ENCODE measurements around the gene RIOK3.
A peak's percentile ranks its signal among the peaks of the same experiment; 100 is the strongest.
"Not testable (repeated sequence)": the region's sequence is repeated elsewhere in the genome, so short reads cannot be mapped to it uniquely, and the experiment has no call there.

The RIOK3 gene

DNA sequence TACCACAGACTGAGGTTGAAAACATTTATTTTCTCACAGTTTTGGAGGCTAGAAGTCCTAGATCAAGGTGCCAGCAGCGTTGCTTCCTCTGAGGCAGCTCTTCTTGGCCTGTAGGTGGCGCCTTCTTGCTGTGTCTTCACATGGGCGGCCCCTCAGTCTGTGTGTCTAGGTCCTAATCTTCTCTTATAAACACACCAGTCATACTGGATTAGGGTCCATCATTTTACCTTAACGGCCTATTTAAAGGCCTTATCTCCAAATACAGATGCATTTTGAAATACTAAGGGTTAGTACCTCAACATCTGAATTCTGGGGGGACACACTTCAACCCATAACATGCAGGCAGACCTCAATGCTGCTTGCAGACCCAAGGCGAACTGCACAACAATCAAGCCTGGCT is 45.8 kb downstream of the RIOK3 start:
- DNase-seq = peak; percentile 20

DNA sequence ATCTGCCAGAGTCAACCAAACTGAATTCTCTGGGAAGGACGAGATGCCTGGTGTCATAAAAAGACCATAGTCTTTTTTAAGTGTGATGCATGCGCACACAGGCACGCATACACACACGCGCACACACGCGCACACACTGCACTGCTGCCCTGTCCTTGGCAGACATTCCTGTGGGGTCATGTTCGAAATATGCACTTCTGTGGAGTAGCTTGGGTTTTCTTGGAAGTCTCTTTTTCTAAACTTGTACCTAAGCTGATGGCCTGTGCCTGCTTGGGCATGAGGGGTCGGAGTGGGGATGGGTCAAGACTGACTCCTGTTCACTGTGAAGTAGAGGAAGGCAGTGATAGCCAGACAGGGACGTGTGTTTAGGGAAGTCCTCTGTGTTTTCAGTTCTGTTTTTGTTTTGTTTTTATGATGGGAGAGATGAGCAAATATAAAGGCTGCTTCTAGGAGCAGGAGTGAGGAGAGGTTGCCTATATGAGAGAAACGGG is 46.2 kb downstream of the RIOK3 start:
- DNase-seq = no peak

DNA sequence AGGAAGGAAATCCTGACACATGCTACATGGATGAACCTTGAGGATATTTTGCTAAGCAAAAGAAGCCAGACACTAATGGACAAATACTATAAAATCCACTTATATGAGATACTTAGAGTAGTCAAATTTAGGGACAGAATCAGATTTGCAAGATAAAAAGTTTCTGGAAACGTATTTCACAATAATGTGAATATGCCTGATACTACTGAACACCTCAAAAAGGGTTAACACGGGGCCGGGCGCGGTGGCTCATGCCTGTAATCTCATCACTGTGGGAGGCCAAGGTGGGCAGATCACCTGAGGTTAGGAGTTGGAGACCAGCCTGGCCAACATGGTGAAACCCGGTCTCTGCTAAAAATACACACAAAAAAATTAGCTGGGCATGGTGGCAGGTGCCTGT is 48.5 kb downstream of the RIOK3 start:
- DNase-seq = no peak

DNA sequence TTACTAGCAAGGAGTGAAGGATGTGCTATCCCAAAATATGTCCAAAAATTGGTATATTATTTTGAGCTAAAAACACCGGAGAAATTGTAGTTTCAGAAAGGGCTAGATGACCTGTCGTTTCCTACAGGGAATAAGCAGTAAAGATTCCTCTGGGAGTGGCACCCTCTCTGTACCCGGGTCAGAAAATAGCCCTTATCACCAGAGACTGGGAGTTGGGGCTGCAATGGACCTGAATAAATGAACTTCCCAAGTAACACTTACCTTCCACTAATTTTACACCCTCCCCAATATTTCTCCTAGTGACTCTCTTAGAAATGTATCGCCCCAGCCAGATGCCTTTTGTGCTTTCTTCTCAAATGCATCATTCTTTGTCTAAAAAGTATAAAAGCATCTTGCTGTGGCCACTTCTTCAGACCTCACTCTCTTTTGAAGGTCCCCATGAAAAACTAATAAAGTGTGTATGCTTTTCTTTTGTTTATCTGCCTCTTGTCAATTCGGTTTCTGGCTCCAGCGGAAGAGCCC is 49.5 kb downstream of the RIOK3 start:
- DNase-seq = no peak

DNA sequence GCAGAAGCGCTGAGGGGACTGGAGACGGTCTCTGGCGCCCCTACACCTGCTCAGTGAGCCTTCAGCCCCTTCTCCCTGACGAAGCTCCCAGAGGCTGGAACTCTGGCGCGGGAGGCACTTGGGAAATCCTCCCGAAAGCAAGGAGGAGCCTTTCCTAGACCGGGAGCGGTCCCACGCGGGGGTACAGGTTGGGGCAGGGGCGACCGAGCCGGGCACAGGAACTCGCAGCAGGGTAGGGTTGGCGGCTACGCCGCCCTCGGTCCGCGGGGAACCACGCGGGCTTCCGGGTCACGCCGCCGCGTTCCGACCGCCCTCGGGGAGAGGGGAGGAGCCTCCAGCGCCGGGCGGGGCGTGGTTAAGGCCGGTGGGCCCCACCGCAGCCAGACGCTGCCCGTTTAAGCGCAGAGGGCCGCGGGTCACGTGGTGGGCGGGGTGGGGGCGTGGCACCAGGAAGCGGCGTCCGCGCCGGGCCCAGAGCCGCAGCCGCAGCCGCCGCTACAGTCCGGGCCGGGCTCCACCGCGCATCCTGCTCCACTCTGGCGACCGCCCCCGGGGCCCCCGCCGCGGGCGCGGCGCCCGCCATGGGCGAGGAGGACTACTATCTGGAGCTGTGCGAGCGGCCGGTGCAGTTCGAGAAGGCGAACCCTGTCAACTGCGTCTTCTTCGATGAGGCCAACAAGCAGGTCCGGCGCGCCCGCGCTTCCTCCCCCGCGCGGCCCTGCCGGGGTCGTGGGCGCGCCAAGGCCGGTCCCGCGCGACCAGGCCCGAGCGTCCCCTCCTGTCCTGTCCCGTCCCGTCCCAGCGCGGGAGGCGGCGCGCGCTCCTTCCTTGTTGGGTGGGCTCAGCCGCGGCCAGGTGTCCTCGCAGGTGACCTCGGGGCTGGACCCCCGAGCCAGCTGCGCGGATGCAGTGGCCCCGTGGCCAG is 50.2 kb downstream of the RIOK3 start, which contains the start of gene RMC1:
Gene RMC1, plus strand, starts transcription at position 474 of the 925 bp plus-strand sequence. Its CDS starts 108 bp downstream, at position 582.
- peak; percentile 75 for DNase-seq

DNA sequence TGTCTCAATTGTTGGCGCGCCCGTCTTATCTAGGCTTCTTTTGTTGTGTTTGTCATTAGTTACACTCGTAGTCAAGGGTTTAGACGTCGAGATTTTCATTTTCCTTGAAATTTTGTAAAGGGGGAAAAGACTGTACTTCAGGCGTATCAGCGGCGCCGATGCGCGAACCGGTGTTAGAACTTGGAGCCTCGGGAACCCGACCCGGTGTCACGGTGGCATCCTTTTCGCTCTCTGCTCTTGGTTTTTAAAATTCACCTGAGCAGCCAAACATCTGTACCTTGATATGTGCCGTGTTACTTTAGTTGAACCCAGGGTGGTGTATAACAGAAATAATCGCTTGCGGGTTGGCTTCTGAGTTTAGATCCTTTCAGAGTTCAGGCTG is 50.9 kb downstream of the RIOK3 start:
- no peak for DNase-seq

DNA sequence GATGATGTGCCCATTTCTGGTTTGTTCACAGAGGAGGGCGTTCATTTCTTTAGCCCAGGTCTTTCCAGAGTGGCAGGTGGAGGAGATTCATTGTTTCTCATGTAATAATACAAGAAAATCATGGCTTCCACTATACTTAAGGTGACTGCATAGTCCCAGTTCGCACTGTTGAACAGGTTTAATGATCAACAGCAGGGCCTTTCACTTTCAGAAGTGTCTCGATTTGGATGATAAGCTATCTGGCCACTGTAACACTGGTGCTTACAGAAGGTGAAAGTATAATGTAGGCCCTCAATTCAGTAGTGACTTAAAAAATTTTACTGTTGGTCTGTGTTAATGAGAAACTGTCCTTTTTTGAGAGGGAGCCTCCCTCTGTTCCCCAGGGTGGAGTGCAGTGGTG is 51.6 kb downstream of the RIOK3 start:
- DNase-seq = no peak

DNA sequence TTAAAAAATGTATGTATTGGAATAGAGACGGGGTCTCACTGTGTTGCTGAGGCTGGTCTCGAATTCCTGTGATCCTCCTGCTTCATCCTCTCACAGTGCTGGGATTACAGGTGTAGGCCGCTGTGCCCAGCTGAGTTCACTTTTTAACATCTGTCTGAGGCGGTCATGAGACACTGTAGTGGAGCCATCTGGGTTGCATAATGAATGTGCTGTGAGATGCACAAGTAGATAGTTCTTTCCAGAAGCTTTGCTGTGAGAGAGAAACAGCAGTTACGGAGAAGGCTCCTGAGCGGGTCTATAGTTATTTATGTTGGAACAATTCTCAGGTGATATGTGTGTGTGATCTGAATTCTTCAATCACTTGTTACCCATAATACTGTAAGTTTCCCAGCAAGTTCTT is 53.3 kb downstream of the RIOK3 start:
- no peak for DNase-seq

DNA sequence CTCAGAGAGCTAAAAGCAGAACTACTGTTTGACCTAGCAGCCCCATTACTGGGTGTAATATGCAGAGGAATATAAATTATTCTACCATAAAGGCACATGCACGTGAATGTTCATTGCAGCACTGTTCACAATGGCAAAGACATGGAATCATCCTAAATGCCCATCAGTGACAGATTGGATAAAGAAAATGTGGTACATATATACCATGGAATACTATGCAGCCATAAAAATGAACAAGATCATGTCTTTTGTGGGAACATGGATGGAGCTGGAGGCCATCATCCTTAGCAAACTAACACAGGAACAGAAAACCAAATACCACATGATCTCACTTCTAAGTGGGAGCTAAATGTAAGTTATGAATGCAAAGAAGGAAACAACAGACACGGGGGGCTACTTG is 57.8 kb downstream of the RIOK3 start:
- DNase-seq = not testable (repeated sequence)

DNA sequence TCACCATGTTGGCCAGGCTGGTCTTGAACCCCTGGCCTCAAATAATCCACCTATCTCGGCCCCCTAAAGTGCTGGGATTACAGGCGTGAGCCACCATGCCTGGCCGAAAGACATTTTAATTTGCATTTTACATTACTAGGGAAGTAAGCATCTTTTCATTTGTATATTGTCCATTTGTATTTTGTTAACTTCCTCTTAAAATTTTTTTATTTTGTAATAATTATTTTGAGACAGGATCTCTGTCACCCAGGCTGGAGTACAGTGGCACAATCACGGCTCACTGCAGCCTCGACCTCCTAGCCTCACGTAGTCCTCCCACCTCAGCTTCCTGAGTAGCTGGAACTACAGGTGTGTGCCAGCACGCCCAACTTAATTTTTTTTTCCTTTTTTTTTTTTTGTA is 59.1 kb downstream of the RIOK3 start:
- DNase-seq = not testable (repeated sequence)

DNA sequence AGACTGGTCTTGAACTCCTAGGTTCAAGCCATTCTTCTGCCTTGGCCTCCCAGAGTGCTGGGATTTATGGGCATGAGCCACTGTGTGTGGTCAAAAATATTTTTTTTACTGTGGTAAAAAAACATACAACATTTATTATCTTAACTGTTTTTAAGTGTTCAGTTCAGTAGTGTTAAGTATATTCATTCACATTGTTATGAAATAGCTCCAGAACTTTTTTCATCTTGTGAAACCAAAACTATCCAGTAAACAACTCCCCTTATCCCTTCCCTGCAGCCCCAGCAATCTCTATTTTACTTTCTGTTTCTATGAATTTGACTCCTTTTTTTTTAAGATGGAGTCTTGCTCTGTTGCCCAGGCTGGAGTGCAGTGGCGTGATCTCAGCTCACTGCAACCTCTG is 59.6 kb downstream of the RIOK3 start:
- DNase-seq = no peak

DNA sequence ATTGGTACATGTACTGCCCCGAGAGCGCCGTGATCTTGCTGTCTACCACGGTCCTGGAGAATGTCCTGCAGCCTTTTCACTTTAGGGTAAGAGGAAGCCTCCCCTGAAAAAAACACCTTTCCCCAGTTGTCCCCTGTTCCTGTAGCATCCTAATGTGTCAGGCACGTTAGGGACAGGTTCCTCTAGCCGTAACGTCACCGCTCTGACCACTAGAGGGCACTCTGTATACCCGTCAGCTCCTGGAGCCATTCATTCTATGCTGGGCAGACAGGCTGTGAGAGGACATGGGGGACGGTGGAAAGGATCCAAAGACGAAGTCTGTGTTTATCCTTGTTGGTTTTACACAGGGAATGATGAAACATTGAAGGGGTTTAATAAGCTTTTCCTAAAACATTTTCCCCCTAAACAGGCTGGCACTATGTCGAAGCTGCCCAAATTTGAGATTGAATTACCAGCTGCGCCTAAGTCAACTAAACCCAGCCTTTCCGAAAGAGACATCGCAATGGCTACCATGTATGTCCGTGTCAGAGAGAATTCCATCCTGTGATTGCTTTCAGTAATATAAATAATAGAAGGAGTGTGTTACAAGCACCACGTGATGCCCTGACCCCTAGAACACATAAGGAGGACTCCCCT is 62.9 kb downstream of the RIOK3 start:
- peak; percentile 10 for DNase-seq

DNA sequence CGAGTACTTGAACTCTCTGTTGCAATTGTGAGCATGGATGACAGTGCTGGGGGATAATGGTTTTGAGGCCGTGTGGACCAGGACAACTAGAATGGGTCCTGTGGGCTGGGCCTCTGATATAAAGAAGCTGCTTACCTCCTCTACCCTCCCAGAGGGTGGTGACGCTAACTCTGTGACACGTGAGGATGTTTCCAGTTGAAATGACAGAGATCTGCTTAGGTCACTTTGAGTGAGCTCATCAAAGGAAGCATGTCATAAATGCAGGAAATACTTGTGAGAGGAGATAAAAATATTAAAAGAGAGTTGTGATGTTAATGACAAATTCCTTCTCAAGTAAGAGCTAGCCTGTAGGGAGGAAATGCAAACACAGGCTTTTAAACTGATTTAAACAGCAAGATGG is 66.6 kb downstream of the RIOK3 start:
- no peak for DNase-seq

DNA sequence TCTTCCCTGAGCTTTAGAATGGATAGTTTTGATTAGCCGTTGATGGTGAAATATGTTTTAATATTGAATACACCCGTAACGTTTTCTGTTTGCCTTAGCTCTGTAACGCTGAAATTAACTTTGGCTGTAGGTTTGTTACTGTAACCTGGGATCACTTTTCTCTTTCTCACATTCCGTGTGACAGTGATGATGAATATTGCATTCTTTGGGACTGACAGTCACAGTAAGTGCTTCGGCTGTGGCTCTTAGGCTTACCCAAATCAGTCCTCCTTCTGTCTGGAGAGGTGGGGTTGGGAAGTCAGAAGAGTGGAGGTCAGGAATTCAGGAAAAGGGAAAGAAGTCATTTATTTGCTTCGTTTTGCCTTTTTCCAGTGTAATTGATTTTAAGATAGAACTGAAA is 68.2 kb downstream of the RIOK3 start:
- DNase-seq = no peak

DNA sequence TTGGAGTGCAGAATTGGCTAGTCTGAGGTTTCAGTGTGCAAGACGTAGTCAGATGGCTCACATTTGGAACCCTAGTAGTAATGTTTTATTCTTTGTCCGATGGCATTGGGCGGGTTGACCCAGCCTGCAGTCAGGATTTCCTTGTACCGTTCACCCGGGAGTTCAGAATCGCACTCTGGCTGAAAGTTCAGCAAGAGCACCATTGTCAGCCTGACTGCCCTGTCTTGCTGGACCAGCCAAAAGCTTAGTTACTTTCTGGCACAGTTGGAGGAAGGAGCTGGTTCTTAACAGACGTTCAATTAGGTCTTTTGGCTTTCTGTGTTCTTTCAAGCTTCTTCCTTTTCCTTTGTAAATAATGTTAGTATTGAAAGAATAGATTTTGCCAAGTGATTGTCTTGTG is 68.8 kb downstream of the RIOK3 start:
- DNase-seq = no peak

DNA sequence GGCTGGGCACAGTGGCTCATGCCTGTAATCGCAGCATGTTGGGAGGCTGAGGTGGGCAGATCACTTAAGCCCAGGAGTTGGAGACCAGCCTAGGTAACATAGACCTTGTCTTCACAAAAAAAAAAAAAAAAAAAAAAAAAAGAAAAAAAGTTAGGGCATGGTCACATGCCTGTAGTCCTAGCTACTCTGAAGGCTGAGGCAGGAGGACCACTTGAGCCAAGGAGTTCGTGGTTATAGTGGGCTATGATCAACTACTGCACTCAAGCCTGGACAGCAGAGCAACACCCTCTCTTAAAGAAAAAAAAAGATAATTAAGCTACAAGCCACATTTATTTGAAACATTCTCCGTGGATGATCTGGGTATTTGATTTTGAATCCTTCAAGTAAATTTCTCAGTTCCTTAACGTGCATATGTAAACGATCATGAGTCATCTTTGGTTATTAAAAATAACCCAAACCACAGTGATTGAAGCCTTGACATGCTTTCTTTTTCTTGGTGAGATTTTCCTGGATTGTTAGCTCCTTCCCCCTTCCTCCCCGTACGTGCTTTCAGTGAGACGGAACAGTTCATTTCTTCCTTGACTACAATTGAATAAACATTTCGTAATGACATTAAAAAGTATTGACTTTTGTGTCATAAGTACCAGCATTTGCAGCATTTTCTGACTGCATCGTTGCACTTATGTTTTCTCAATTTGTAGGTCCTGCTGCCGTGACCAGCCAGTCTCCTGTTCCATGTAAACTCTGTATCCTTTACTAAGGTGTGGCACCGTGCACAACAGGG is 70.5 kb downstream of the RIOK3 start:
- no peak for DNase-seq

DNA sequence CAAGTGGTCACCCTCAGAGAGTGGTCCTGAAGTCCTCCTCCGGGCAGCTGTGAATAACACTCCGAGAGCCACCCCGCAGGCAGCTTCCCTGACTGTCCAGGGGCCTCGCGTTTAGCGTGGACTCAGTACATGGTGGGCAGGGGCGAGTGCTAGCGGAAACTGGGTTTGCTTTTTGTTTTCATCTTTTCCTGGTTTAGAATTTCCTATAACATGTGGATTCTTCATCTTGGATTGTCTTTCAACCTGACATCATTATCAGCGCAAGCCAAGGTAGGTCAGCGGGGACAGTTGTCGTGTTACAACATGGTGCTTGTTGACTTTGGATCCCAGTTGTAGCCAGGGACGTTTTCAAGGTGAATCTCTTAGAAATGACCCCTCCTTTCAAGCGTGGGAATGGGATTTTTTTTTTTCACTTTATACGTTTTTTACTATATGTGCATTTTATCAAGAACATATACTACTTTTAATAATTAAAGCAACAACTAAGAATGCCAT is 71.2 kb downstream of the RIOK3 start:
- no peak for DNase-seq

DNA sequence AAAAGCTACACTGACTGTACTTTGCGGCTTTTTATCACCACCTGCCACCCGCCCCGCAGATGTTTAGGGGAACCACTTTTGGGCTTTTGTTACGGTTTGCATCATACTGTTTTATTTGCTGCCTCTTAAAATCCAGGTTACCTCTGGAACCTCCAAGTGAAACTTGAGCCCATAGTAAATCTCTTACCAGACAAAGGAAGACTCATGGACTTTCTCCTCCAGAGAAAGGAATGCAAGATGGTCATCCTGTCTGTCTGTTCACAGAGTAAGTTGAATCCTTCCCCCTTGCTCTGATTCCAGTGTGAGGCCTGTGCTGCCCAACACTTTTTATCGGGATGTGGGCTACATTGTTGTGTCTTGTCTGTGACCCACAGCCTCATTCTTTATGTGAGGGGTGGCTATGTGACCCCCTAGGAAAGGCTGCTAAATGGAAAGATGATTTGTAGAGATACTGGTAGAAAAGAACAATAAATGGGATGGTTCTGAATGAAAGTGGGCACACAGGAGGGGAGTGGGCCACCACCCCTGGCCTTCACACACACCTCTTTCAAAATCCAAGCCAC is 73.5 kb downstream of the RIOK3 start:
- DNase-seq = no peak

DNA sequence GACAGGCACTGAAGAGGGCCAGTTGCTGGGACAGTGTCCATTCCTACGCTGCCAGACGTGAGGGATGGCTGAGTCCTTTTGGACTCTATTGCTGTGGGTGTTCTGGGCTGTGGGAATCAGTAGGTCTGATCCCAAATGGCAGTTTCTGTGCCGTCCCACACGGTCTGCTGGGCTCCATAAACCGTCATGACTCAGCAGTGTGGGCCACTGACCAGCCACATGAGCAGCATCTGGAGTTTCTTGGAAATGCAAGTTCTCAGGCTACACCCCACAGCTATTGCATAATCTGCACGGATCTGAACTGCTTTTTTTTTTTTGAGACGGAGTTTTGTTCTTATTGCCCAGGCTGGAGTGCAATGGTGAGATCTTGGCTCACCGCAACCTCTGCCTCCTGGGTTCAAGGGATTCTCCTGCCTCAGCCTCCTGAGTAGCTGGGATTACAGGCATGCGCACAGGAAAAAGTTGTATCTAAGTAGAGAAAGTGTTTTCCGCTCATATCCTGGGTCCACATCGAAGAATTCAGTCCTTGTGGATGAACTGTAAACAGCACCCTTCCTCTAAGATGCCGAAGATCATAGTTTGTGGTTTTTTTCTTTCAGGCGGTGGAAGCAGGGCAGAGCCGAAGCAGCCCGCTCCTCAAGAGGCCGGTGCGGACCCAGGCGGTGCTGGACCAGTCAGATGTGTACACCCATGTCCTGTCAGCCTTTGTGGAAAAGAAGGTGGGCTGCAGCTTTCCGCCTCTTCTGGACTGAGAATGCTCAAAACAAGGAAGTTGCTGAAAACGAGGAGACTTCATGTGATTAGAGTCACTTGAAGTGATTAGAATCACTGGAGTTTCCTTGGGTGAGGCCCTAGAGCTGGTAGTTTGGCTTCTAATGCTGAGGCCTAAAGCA is 75.7 kb downstream of the RIOK3 start:
- DNase-seq = no peak

DNA sequence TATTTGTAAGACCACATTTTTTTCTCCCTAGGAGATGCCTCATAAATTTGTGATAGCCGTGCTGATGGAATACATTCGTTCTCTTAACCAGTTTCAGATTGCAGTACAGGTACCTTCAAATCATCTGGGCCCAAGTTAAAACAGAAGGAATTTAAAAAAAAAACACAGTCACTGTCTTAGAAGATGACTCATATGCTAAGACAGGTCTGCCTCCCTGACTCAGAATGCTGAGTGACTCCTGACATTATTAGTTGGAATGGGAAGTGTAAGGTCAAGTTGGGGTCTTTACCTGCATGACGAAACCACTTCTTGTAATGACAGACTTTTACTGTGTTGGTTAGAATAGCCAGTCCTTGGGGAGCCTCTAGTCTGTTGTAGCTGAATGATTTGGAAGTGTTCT is 76.5 kb downstream of the RIOK3 start:
- DNase-seq = no peak

DNA sequence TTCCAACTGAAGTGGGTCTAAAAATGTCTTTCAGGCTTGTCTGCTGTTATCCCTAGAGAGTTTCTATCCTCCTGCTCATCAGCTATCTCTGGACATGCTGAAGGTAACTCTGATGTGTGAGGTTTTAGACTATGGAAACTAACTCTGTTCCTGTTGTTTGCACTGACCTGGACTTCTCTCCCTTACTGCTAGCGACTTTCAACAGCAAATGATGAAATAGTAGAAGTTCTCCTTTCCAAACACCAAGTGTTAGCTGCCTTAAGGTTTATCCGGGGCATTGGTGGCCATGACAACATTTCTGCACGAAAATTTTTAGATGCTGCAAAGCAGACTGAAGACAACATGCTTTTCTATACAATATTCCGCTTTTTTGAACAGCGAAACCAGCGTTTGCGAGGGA is 77.1 kb downstream of the RIOK3 start:
- no peak for DNase-seq

DNA sequence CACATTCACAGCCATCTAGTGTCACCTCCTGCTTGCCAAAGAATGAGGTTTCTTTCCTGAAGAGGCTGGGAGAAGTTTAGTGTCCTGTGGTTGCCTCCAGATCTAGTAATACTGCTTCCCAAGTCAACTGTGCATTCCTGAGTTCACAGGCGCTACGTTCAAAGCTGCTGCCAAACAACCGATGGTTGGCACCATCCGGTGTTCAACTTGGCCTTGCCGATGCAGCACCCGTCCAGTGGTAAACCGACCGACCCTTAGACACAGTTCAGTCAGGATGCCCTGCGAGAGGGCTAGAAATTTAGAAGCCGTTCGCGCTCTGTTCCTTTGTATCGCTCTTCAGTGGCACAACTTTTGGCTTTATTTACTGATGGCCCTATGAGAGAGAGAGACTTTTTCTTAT is 78.8 kb downstream of the RIOK3 start:
- no peak for DNase-seq
